Natural killer cell (primary cell): ENCODE results near the gene WDR43. TPM values are rescaled to one million over a fixed set of nuclear protein-coding genes. Genes with fewer than 3 reads are reported as not detected.
A peak's percentile ranks its signal among the peaks of the same experiment; 100 is the strongest.

Experiments
- ATAC-seq, 3 donors: fragments of 150-1000 bp in 2 of 3; fragments of 200-7000 bp in 1 of 3; cut with Tn5 transposase; 1 replicate in 1 of 3; 2 replicates in 2 of 3; pipeline ENCODE4 v1.10.0; 2021; ENCODE audit warnings: mild to moderate bottlenecking in 2 of 3, moderate library complexity in 2 of 3
- DNase-seq, 2 donors: peaks; one replicate each; pipeline versions ENCODE4 v3.0.0 to v3.0.0-alpha.2; 2013 to 2021; ENCODE audit warnings: mixed read lengths in 1 of 2
- H3K27ac ChIP-seq: one replicate; pipeline ENCODE4 v1.5.1; 2013; ENCODE audit warnings: mild to moderate bottlenecking, low read length
- H3K27me3 ChIP-seq: one replicate; pipeline ENCODE4 v1.6.1; 2013; ENCODE audit warnings: low read length; ENCODE audit not compliant: control insufficient read depth, insufficient read depth
- H3K36me3 ChIP-seq: one replicate; pipeline ENCODE4 v1.6.1; 2013; ENCODE audit warnings: low read length; ENCODE audit not compliant: control insufficient read depth, insufficient read depth
- H3K4me1 ChIP-seq: one replicate; pipeline ENCODE4 v1.6.1; 2013; ENCODE audit warnings: low read length; ENCODE audit not compliant: control insufficient read depth, insufficient read depth
- H3K4me3 ChIP-seq: one replicate; pipeline ENCODE4 v1.5.1; 2013; ENCODE audit warnings: low read length
- H3K9me3 ChIP-seq: one replicate; pipeline ENCODE4 v1.6.1; 2013; ENCODE audit warnings: low read length; ENCODE audit not compliant: control insufficient read depth, insufficient read depth
- H3K27ac Mint-ChIP-seq, 2 donors: one replicate each; pipeline ENCODE4 v1.8.0; 2022; ENCODE audit warnings: mild to moderate bottlenecking in 2 of 2, mixed read lengths in 2 of 2, moderate library complexity in 1 of 2
- H3K27me3 Mint-ChIP-seq, 2 donors: one replicate each; pipeline ENCODE4 v1.8.0; 2022; ENCODE audit warnings: low read depth in 2 of 2, mixed read lengths in 2 of 2
- H3K36me3 Mint-ChIP-seq: one replicate; pipeline ENCODE4 v1.8.0; 2022; ENCODE audit warnings: mixed read lengths
- H3K4me1 Mint-ChIP-seq, 2 donors: one replicate each; pipeline ENCODE4 v1.8.0; 2022; ENCODE audit warnings: mixed read lengths in 2 of 2
- H3K4me3 Mint-ChIP-seq: one replicate; pipeline ENCODE4 v1.8.0; 2022; ENCODE audit warnings: mild to moderate bottlenecking, moderate library complexity, mixed read lengths
- H3K9me3 Mint-ChIP-seq, 2 donors: one replicate each; pipeline ENCODE4 v1.8.0; 2022; ENCODE audit warnings: mixed read lengths in 2 of 2
- CTCF ChIP-seq: fragments of 200-600 bp; IDR thresholded peaks from one replicate; pipeline ENCODE4 v1.8.0; 2022; ENCODE audit warnings: antibody characterized with exemption
- WGBS: methylation state at CpG from one replicate; pipeline ENCODE4 v1.1.7; 2013; ENCODE audit warnings: missing lambda C conversion rate; ENCODE audit not compliant: insufficient coverage; 5-methylcytosine and 5-hydroxymethylcytosine counted together
- intact Hi-C: fragments of 100-400 bp; cut with micrococcal nuclease; formaldehyde crosslinking; loops from one replicate; pipeline ENCODE4 v1.14.2; 2022
- total RNA-seq, 4 donors: library from RNA; stranded (reverse); fragments of 120-200 nt in 1 of 4; gene quantifications; one replicate each; pipeline versions ENCODE4 v1.2.3 to v1.2.4, GENCODE V29; 2013 to 2022

The WDR43 gene
- total RNA-seq, 3 donors from 2014 or later (not counting 1 experiment from before 2014, with no cell fraction given), result 45.1 to 53.2 (median 49.1) TPM

GRCh38 chr2:28908172-28908571 is 13.7 kb downstream of the WDR43 start:
- H3K9me3 Mint-ChIP-seq, result no peaks in the 10 kb centered on the region
- H3K4me3 ChIP-seq, result no peak overlapping the region
- DNase-seq (no peak), ATAC-seq (no peak)
- H3K9me3 ChIP-seq, result no peaks in the 10 kb centered on the region
- WGBS, result 81% methylated on average over 1 of the region's 1 CpG
- H3K36me3 ChIP-seq, result peaks cover 51% of the 10 kb centered on the region
- no peak overlapping the region for H3K27ac Mint-ChIP-seq
- H3K27ac ChIP-seq, result no peak overlapping the region
- no peak for TF ChIP-seq CTCF
- no peaks in the 10 kb centered on the region for H3K27me3 ChIP-seq
- no peaks in the 10 kb centered on the region for H3K4me1 ChIP-seq
- H3K4me1 Mint-ChIP-seq, result peaks cover 4 to 27% of the 10 kb centered on the region in 2 donors
- no peak overlapping the region for H3K4me3 Mint-ChIP-seq
- H3K27me3 Mint-ChIP-seq, result no peaks in the 10 kb centered on the region
- peaks cover 12% of the 10 kb centered on the region for H3K36me3 Mint-ChIP-seq
- intact Hi-C loops, result no loop called here

GRCh38 chr2:28909655-28910353 is 15.3 kb downstream of the WDR43 start:
- Histone ChIP-seq H3K9me3 (no peaks in the 10 kb centered on the region), H3K27me3 (no peaks in the 10 kb centered on the region), H3K27ac (no peak overlapping the region), H3K36me3 (peaks cover 57% of the 10 kb centered on the region), H3K4me1 (no peaks in the 10 kb centered on the region), H3K4me3 (no peak overlapping the region)
- peaks cover under 1 to 25% of the 10 kb centered on the region in 2 donors for H3K4me1 Mint-ChIP-seq
- H3K9me3 Mint-ChIP-seq, result no peaks in the 10 kb centered on the region
- no peak for DNase-seq
- no peak for ATAC-seq
- intact Hi-C loops, result no loop called here
- H3K4me3 Mint-ChIP-seq, result no peak overlapping the region
- H3K27ac Mint-ChIP-seq, result peak overlapping the region in 1 of 2 donors; percentile 11
- H3K36me3 Mint-ChIP-seq, result peaks cover 12% of the 10 kb centered on the region
- WGBS, result 94% methylated on average over 5 of the region's 6 CpGs
- TF ChIP-seq CTCF, result no peak
- H3K27me3 Mint-ChIP-seq, result no peaks in the 10 kb centered on the region

GRCh38 chr2:28915939-28916338 is 21.5 kb downstream of the WDR43 start:
- Mint-ChIP-seq H3K4me1 (no peaks in the 10 kb centered on the region), H3K36me3 (peaks cover 11% of the 10 kb centered on the region), H3K4me3 (no peak overlapping the region), H3K27ac (peak overlapping the region in 1 of 2 donors; percentile 23), H3K27me3 (no peaks in the 10 kb centered on the region), H3K9me3 (no peaks in the 10 kb centered on the region)
- no CpG with 5 or more reads among the region's 1 CpG for WGBS
- no peak overlapping the region for H3K27ac ChIP-seq
- DNase-seq (no peak), ATAC-seq (no peak)
- TF ChIP-seq CTCF, result no peak
- H3K36me3 ChIP-seq, result peaks cover 53% of the 10 kb centered on the region
- intact Hi-C loops, result no loop called here
- no peaks in the 10 kb centered on the region for H3K9me3 ChIP-seq
- H3K4me1 ChIP-seq, result no peaks in the 10 kb centered on the region
- H3K27me3 ChIP-seq, result no peaks in the 10 kb centered on the region
- no peak overlapping the region for H3K4me3 ChIP-seq

GRCh38 chr2:28926847-28927246 is 32.4 kb downstream of the WDR43 start:
- Histone ChIP-seq H3K9me3 (no peaks in the 10 kb centered on the region), H3K4me3 (no peak overlapping the region), H3K27me3 (no peaks in the 10 kb centered on the region), H3K36me3 (peaks cover 82% of the 10 kb centered on the region), H3K4me1 (no peaks in the 10 kb centered on the region), H3K27ac (no peak overlapping the region)
- no peak overlapping the region for H3K4me3 Mint-ChIP-seq
- WGBS, result 93% methylated on average over 4 of the region's 4 CpGs
- no peak for ATAC-seq
- TF ChIP-seq CTCF, result no peak
- no peaks in the 10 kb centered on the region for H3K4me1 Mint-ChIP-seq
- H3K27me3 Mint-ChIP-seq, result no peaks in the 10 kb centered on the region
- H3K9me3 Mint-ChIP-seq, result no peaks in the 10 kb centered on the region
- DNase-seq, result no peak
- H3K27ac Mint-ChIP-seq, result no peak overlapping the region
- peaks cover 41% of the 10 kb centered on the region for H3K36me3 Mint-ChIP-seq
- intact Hi-C loops, result no loop called here
